H1 (cell line): ENCODE measurements around the gene CHRM1.

Experiments
- CREB1 ChIP-seq: IDR thresholded peaks from 2 replicates; pipeline ENCODE4 v1.6.1; 2012; ENCODE audit warnings: inconsistent platforms
- JUN ChIP-seq: IDR thresholded peaks from 2 replicates; pipeline ENCODE4 v1.6.1; 2011; ENCODE audit warnings: low read depth, mild to moderate bottlenecking, improper control_type of control experiment, low read length
- NANOG ChIP-seq: IDR thresholded peaks from 2 replicates; pipeline ENCODE4 v1.6.1; 2011; ENCODE audit warnings: low read length, low read depth, mild to moderate bottlenecking, inconsistent platforms; ENCODE audit not compliant: insufficient read depth, poor library complexity, severe bottlenecking
- POLR2A ChIP-seq, 2 experiments: IDR thresholded peaks; 1 replicate in 1 of 2; 2 replicates in 1 of 2; pipeline ENCODE4 v1.6.1; 2011; ENCODE audit warnings: low read depth in 2 of 2, low read length in 2 of 2, mild to moderate bottlenecking in 2 of 2; ENCODE audit errors: control extremely low read depth in 1 of 2
- POLR2AphosphoS5 ChIP-seq: IDR thresholded peaks from 2 replicates; pipeline ENCODE4 v1.6.1; 2011; ENCODE audit warnings: low read depth, low read length
- RBBP5 ChIP-seq: IDR thresholded peaks from 2 replicates; pipeline ENCODE4 v1.7.1; 2012; ENCODE audit warnings: low read depth, mild to moderate bottlenecking, inconsistent platforms, low read length, moderate library complexity, borderline replicate concordance
- SIN3A ChIP-seq, 2 experiments: IDR thresholded peaks in 1 of 2; conservative IDR thresholded peaks in 1 of 2; 2 replicates each; pipeline ENCODE4 v1.6.1; 2011 to 2012; ENCODE audit warnings: low read length in 2 of 2, improper control_type of control experiment in 1 of 2, low read depth in 1 of 2, mild to moderate bottlenecking in 1 of 2
- SP1 ChIP-seq: IDR thresholded peaks from 2 replicates; pipeline ENCODE4 v1.6.1; 2011; ENCODE audit warnings: low read depth, low read length
- TF ChIP-seq, protein P1 (sequence below), 3 experiments: IDR thresholded peaks; 1 replicate in 2 of 3; 2 replicates in 1 of 3; pipeline versions ENCODE4 v1.5.1 to v1.6.1; 2011; ENCODE audit warnings: low read length in 3 of 3, mild to moderate bottlenecking in 3 of 3, inconsistent platforms in 2 of 3, low read depth in 1 of 3, moderate library complexity in 1 of 3; ENCODE audit not compliant: insufficient read depth in 1 of 3; ENCODE audit errors: control extremely low read depth in 1 of 3

DNA sequence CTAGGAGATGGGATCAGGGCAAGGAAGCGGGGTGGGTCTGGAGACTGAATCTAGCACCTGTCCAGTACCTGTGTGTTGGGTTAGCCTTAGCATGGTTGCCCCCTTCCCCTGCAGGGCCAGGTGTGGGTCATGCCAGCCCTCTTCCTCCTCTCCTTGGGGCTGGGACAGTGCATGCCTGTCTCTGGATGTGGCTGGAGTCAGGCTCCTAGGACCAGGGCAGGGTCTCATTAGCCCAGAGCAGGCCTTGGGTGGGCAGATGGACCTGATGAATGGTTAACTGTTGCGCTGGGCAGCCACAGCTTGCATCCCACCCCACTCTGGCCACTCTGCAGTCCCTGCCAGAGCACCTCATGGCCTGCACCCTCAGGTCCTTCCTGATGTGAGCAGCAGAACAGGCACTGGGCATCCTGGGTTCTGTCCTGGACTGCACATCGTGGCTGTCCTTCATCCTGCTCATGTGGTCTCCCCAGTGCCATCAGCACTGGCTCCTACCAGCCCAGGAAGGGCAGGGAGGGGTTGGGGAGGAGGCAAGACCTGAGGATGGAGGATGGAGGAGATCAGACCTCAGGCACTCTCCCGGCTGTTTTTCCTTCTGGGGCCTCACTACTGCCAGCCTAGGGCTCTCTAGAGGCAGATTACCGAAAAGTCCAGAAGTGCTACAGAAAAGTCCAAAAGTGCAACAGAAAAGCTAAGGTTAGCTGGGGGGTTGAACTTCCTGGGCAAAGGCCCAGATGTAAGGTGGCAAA is 12.8 kb upstream of the CHRM1 start:
- TF ChIP-seq CREB1 (no peak), JUN (no peak), RBBP5 (no peak), SP1 (no peak), POLR2A (IDR thresholded peaks at IDR 0.05; ENCODE audit: control extremely low read depth in 1 of 2, low read depth in 2 of 2, low read length in 2 of 2) (no peak), NANOG (no peak), POLR2AphosphoS5 (no peak), SIN3A (conservative IDR thresholded peaks at IDR 0.05 in 1 of 2, IDR thresholded peaks at IDR 0.05 in 1 of 2; ENCODE audit: low read depth in 1 of 2, low read length in 2 of 2) (no peak)
- TF ChIP-seq, protein P1, sequence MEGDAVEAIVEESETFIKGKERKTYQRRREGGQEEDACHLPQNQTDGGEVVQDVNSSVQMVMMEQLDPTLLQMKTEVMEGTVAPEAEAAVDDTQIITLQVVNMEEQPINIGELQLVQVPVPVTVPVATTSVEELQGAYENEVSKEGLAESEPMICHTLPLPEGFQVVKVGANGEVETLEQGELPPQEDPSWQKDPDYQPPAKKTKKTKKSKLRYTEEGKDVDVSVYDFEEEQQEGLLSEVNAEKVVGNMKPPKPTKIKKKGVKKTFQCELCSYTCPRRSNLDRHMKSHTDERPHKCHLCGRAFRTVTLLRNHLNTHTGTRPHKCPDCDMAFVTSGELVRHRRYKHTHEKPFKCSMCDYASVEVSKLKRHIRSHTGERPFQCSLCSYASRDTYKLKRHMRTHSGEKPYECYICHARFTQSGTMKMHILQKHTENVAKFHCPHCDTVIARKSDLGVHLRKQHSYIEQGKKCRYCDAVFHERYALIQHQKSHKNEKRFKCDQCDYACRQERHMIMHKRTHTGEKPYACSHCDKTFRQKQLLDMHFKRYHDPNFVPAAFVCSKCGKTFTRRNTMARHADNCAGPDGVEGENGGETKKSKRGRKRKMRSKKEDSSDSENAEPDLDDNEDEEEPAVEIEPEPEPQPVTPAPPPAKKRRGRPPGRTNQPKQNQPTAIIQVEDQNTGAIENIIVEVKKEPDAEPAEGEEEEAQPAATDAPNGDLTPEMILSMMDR (IDR thresholded peaks at IDR 0.05; ENCODE audit: control extremely low read depth in 1 of 3, insufficient read depth in 1 of 3, low read depth in 1 of 3, low read length in 3 of 3), result no peak
